ENCODE results near the gene INSM1. TPM values are rescaled to one million over a fixed set of nuclear protein-coding genes. Genes with fewer than 3 reads are reported as not detected.

INSM1 gene
- total RNA-seq, 2 donors from 2014 or later, result not detected

- no peak for ATAC-seq
- intact Hi-C loops (cut with DNase I), result loop anchor here (2.0 to 10.0 kb wide), 3 partner anchors 205 to 277 kb away; no protein-coding TSS in a partner anchor
- no peak for DNase-seq
Measured at GRCh38 chr20:20359628-20360027, 8.3 kb upstream of the INSM1 start.

DNA sequence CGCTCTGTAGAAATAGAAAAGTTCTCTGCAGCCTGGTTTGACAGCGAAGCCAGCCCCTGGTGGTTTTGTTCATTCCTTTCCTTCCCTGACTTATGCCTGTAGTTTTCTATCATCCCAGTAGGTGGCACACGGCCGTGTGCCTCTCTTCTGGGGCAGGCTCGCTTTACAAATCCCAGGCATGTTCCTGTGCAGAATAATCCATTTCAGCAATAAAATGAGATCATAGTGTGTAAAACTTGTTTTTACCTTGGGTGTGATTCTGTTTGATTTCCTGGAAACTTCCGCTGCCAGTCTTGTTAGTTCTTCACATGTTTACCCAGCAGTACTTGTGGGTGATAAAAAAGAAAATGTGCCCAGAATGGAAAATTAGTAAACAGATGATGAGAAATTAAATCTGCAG, 7.4 kb upstream of the INSM1 start:
- intact Hi-C loops (cut with DNase I), result loop anchor here (2.0 to 10.0 kb wide), 3 partner anchors 204 to 278 kb away; no protein-coding TSS in a partner anchor
- DNase-seq, result no peak
- ATAC-seq, result peak; percentile 82 to 84

DNA sequence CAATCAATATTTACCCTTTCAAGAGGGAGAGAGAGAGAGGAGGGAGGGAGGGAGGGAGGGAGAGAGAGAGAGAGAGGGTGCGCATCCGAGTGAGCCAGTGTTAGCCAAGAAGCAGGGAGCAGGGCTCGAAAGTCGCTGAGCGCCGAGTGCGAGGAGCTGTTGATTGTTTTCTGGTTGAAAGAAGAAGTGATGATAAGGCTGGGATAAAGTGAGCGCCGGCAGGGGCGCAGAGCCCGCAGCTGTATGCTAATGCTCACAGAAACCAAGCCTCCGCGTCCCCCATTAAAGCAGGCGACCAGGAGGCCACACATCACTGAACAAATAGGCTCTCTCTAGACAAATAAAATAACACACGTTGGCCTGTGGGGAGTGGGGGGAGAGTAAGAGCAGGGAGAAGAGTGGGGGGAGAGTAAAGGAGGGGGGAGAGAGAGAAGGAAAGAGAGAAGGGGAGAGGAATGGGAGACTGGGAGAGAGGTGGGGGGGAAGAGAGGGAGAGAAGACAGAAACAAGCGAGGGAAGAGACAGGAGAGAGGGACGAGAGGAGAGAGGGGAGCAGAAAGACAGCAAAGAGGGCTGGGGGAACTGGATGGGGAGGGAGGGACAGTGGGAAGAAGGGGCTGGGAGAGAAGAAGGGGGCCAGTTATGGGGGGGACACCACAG, 5.0 kb upstream of the INSM1 start:
- ATAC-seq, result no peak
- intact Hi-C loops (cut with DNase I), result loop anchor here (5.0 to 10.0 kb wide), 2 partner anchors 202 to 281 kb away; no protein-coding TSS in a partner anchor
- no peak for DNase-seq

- DNase-seq, result no peak
- intact Hi-C loops (cut with DNase I), result loop anchor here (5.0 to 10.0 kb wide), 2 partner anchors 201 to 281 kb away; no protein-coding TSS in a partner anchor
- ATAC-seq, result no peak
Measured at GRCh38 chr20:20363434-20363798, 4.5 kb upstream of the INSM1 start.

- no peak for ATAC-seq
Measured at GRCh38 chr20:20363799-20364592, 3.9 kb upstream of the INSM1 start.

GRCh38 chr20:20364593-20365479, 3.1 kb upstream of the INSM1 start:
- intact Hi-C loops (cut with DNase I), result loop anchor here (5.0 to 10.0 kb wide), 2 partner anchors 200 to 283 kb away; no protein-coding TSS in a partner anchor
- ATAC-seq (no peak), DNase-seq (no peak)

More at GRCh38 chr20:20363799-20364592, 3.9 kb upstream of the INSM1 start:
- no peak for DNase-seq
- intact Hi-C loops (cut with DNase I), result loop anchor here (5.0 to 10.0 kb wide), 2 partner anchors 201 to 282 kb away; no protein-coding TSS in a partner anchor

GRCh38 chr20:20365480-20366161, 2.3 kb upstream of the INSM1 start:
- intact Hi-C loops (cut with DNase I), result loop anchor here in 1 of 2 donors (10.0 kb wide), 1 partner anchor 199 kb away; no protein-coding TSS in a partner anchor
- no peak for ATAC-seq

DNA sequence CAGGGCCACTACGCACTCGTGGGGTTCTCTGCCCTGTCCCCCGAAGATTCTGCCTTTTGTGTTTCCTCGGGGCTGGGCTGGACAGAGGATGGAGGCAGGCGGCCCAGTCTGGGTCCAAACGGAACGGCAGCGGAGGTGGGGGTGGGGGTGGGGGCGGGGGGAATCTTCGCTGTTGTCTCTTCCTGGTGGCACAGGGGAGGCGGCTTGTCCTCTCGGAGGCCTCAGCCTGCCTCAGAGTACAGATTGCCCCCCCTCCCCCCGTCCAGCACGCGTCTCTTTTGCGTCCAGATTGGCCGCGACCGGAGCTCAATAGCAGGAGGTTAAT, 1.4 kb upstream of the INSM1 start:
- intact Hi-C loops (cut with DNase I), result loop anchor here in 1 of 2 donors (10.0 kb wide), 1 partner anchor 198 kb away; no protein-coding TSS in a partner anchor
- ATAC-seq (no peak), DNase-seq (no peak)

More at GRCh38 chr20:20365480-20366161, 2.3 kb upstream of the INSM1 start:
- DNase-seq, result no peak

DNA sequence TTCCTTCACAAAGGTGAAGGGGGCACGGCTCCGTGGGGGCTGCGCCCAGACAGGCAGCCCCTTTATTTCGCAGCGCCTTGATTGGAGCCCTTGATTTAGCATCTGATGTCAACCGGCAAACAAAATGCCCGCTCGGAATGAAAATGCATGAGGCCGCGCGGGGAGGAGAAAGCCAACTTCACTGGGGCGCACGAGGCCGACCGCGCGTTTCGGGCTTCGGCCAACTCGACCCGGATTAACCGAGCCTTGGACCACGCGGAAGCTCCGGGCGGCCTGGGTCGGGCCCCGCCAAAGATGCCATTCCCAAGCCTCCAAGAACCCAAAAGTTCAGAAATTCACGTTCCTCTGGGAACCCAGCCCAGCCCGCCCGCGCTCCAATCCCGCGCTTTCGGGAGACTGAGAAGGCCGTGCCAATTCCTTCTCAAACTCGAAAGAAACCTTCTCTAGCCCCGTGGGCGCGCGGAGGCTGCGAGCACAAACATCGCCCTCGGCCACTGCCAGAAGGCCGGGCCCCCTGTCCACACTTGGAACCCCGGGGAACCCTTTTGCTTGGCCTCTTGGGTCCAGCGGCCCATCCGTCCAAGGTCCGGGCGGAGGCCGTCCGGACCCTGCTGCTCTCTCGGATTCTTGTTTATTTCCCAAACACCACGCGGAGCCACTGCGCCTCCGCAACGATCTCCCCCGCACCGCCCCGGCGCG, 879 bp upstream of the INSM1 start:
- ATAC-seq (no peak), DNase-seq (no peak)
- intact Hi-C loops (cut with DNase I), result loop anchor here in 1 of 2 donors (10.0 kb wide), 1 partner anchor 198 kb away; no protein-coding TSS in a partner anchor

DNA sequence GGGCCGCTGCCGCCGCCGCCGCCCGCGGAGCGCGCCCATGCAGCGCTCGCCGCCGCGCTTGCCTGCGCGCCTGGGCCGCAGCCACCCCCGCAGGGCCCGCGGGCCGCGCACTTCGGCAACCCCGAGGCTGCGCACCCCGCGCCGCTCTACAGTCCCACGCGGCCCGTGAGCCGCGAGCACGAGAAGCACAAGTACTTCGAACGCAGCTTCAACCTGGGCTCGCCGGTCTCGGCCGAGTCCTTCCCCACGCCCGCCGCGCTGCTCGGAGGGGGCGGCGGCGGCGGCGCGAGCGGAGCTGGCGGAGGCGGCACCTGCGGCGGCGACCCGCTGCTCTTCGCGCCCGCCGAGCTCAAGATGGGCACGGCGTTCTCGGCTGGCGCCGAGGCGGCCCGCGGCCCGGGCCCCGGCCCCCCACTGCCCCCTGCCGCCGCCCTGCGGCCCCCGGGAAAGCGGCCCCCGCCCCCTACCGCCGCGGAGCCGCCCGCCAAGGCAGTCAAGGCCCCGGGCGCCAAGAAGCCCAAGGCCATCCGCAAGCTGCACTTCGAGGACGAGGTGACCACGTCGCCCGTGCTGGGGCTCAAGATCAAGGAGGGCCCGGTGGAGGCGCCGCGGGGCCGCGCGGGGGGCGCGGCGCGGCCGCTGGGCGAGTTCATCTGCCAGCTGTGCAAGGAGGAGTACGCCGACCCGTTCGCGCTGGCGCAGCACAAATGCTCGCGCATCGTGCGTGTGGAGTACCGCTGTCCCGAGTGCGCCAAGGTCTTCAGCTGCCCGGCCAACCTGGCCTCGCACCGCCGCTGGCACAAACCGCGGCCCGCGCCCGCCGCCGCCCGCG, 730 bp downstream of the INSM1 start:
- DNase-seq (no peak), ATAC-seq (no peak)
- intact Hi-C loops (cut with DNase I), result loop anchor here in 1 of 2 donors (10.0 kb wide), 1 partner anchor 196 kb away; no protein-coding TSS in a partner anchor

DNA sequence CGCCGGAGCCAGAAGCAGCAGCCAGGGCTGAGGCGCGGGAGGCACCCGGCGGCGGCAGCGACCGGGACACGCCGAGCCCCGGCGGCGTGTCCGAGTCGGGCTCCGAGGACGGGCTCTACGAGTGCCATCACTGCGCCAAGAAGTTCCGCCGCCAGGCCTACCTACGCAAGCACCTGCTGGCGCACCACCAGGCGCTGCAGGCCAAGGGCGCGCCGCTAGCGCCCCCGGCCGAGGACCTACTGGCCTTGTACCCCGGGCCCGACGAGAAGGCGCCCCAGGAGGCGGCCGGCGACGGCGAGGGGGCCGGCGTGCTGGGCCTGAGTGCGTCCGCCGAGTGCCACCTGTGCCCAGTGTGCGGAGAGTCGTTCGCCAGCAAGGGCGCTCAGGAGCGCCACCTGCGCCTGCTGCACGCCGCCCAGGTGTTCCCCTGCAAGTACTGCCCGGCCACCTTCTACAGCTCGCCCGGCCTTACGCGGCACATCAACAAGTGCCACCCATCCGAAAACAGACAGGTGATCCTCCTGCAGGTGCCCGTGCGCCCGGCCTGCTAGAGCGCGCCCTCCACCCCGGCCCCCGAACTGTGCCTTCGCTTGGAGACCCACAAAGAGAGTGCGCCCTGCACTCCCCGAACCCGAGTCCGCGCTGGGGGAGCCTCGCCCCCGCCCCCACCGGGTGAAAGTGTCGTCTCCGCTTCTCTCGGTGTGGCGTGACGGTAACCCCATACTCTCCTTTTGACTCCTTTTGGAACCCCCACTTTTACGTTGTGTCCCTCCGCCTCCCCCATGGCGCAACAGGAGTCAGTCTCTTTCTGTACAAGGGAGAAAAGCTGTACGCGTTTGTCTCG, 1.6 kb downstream of the INSM1 start:
- DNase-seq, result no peak
- ATAC-seq, result peak in 1 of 2 donors; percentile 16
- intact Hi-C loops (cut with DNase I), result loop anchor here in 1 of 2 donors (10.0 kb wide), 1 partner anchor 195 kb away; no protein-coding TSS in a partner anchor

GRCh38 chr20:20370094-20370575, 2.2 kb downstream of the INSM1 start:
- no peak for ATAC-seq
- DNase-seq, result no peak
- intact Hi-C loops (cut with DNase I), result no loop called here

DNA sequence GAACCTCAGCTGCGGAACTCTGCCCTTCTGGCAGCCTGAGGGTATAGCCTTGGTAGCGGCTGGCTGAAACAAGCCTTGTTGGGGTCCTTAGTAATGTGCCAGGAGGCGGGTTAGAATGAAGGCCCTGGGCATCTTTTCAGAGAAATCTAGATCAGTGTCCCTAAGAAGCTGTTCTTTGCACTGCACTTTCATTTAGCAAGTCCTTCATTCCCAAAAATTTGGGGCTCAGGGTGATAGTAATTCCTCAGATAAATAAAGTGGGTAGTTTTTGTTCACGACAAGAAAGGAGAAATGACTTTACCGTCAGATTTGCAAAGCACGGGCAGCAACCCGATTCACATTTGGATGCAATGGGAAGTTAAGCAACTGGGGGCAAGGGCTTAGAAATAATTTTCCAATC, 3.2 kb downstream of the INSM1 start:
- intact Hi-C loops (cut with DNase I), result no loop called here
- ATAC-seq (no peak), DNase-seq (no peak)

DNA sequence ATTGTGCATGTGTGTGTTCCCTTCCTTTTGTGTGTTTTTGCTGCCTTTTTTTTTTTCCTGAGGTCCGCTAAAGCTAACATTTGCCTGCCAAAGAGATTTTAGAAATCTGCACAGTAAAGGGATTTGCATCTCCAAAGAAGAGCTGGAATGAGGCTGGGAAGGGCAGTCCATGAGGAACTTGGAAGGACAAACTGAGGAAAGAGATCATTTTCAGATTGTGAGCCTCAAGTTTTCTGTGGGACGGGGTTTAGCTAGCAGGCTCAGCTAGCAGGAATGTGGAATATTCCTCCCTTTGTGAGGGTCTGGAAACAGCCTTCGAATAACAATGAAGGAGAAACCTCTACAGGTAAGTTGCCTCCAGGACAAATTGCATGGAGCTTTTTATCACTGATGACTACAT, 3.8 kb downstream of the INSM1 start:
- ATAC-seq (no peak), DNase-seq (no peak)
- intact Hi-C loops (cut with DNase I), result no loop called here

- DNase-seq (no peak), ATAC-seq (peak in 1 of 2 donors; percentile 43)
- intact Hi-C loops (cut with DNase I), result no loop called here
Measured at GRCh38 chr20:20373091-20373571, 5.2 kb downstream of the INSM1 start.

DNA sequence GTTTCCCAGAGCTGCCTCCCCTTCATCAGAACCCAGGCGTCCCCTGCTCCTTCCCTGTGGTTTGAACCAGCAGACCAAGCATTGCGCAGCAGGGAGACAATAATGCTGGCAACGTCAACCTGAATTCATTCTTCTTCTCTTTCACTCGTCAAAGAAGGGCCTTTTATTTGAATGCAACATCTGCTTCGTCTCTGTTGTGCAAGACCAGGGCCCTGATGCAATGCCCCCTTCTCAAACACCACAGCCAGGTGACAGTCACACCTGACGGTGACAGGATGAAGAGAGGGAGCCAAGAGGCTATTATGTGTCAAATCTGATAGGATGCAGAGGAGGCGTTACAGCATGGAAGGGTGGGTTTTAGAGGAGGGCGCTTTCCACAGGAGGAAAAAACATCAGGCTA, 8.0 kb downstream of the INSM1 start:
- ATAC-seq (no peak), DNase-seq (no peak)
- intact Hi-C loops (cut with DNase I), result no loop called here
